Jurkat, Clone E6-1 (cell line): ENCODE data around the gene SLC17A7.
"Not testable (repeated sequence)": the region's sequence is repeated elsewhere in the genome, so short reads cannot be mapped to it uniquely, and the experiment has no call there.

Source experiments
- DNase-seq: peaks from one replicate; pipeline ENCODE4 v3.0.0-alpha.2; 2011; ENCODE audit warnings: low read depth, low spot score
- H3K4me3 ChIP-seq: 2 replicates; pipeline ENCODE4 v1.5.1; 2011; ENCODE audit warnings: mild to moderate bottlenecking, low read length, control low read depth, moderate library complexity

Gene SLC17A7

DNA sequence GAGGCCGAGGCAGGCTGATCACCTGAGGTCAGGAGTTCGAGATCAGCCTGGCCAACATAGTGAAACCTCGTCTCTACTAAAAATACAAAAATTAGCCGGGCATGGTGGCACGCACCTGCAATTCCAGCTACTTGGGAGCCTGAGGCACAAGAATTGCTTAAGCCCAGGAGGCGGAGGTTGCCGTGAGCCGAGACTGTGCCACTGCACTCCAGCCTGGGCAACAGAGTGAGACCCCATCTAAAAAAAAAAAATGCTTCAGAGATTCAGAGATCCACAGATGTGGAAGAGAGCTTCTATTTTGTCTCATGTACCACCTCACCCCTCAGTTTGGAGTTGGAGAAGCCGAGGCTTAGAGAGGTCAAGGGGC, 32.2 kb upstream of the SLC17A7 start:
- not testable (repeated sequence) for DNase-seq
- peak overlapping the region; percentile 62 for H3K4me3 ChIP-seq

DNA sequence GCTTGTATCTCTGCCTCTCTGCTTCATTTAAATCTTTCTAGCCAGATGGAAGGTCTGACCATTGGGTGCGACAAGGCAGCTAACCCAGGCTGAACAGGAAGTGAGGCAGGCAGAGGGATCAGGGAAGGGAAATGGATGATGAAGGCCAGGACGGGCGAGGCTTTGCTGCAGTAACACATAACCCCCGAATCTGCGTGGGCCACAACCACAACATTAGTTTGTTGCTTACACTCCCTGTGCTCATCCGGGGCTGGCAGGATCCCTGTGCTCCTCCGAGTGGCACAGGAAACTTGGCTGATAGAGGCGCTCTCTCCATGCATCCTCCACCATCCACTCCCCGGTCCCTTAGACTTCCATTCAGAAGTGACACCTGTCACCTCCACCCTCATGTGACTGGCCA, 31.6 kb upstream of the SLC17A7 start:
- no peak for DNase-seq
- no peak overlapping the region for H3K4me3 ChIP-seq

- no peak overlapping the region for H3K4me3 ChIP-seq
- DNase-seq = no peak
Measured at GRCh38 chr19:49470615-49470978, 29.3 kb upstream of the SLC17A7 start.

GRCh38 chr19:49469828-49470614, 28.7 kb upstream of the SLC17A7 start:
- DNase-seq = peak; percentile 58
- H3K4me3 ChIP-seq = no peak overlapping the region

- DNase-seq = peak; percentile 74
- no peak overlapping the region for H3K4me3 ChIP-seq
Measured at GRCh38 chr19:49468746-49469447, 27.6 kb upstream of the SLC17A7 start.

GRCh38 chr19:49468199-49468598, 26.9 kb upstream of the SLC17A7 start:
- no peak for DNase-seq
- no peak overlapping the region for H3K4me3 ChIP-seq

GRCh38 chr19:49465371-49465770, 24.0 kb upstream of the SLC17A7 start:
- DNase-seq = no peak

GRCh38 chr19:49463960-49464740, 22.8 kb upstream of the SLC17A7 start:
- no peak overlapping the region for H3K4me3 ChIP-seq
- no peak for DNase-seq

More at GRCh38 chr19:49465371-49465770, 24.0 kb upstream of the SLC17A7 start:
- no peak overlapping the region for H3K4me3 ChIP-seq

GRCh38 chr19:49462492-49462891, 21.2 kb upstream of the SLC17A7 start:
- no peak for DNase-seq
- H3K4me3 ChIP-seq = no peak overlapping the region

- no peak overlapping the region for H3K4me3 ChIP-seq
- no peak for DNase-seq
Measured at GRCh38 chr19:49461656-49462055, 20.3 kb upstream of the SLC17A7 start.

GRCh38 chr19:49461130-49461529, 19.8 kb upstream of the SLC17A7 start:
- H3K4me3 ChIP-seq, DNase-seq: not testable (repeated sequence)

DNA sequence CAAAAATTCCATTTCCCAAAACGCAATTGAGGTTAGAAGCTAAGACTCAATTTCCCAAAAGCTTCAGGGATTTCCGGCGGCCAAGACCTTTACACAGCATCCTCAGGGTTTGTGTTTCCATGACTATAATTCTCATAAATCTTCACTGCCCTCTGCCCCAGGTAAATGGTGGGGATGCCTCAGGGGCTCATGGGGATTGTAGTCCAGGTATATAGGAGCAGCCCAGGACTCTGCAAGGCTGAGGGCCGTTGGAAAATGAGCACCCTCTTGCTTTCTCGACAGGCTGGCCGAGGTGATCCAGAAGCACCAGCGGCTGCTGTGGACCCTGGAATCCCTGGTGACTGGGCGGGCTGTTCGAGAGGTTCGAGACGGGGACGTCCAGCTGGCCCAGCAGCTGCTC, 18.1 kb upstream of the SLC17A7 start:
- no peak for DNase-seq
- H3K4me3 ChIP-seq = no peak overlapping the region

DNA sequence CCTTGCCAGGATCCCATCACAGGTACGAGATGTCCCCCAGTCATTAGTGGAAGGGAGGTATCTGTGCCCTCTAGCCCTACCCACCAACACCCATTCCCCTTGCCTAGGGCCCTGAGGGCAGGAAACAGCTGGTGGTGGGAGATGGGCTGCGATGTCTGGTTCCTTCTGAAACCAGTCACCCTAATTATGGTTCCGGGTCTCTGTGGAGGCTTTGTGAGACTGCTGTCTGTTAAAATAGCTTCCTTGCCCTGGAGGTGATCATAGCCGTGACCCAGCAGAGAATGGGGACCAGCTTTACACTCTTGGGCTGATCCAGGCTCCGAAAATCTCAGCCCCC, 17.2 kb upstream of the SLC17A7 start:
- no peak for DNase-seq
- no peak overlapping the region for H3K4me3 ChIP-seq

DNA sequence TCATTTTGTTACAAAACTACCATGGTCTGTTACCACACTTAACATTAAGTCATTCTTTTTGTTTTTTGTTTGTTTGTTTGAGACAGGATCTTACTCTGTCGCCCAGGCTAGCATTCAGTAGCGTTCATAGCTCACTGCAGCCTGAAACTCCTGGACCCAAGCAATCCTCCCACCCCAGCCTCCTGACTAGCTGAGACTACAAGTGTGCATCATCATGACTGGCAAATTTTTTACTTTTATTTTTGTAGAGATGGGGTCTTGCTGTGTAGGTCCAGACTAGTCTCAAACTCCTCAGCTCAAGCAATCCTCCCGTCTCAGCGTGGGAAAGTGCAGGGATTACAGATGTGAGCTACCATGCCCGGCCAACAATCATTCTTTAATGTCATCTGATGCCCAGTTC, 15.0 kb upstream of the SLC17A7 start:
- H3K4me3 ChIP-seq = no peak overlapping the region
- no peak for DNase-seq

GRCh38 chr19:49455773-49456172, 14.4 kb upstream of the SLC17A7 start:
- DNase-seq = no peak
- no peak overlapping the region for H3K4me3 ChIP-seq

GRCh38 chr19:49453757-49454240, 12.5 kb upstream of the SLC17A7 start:
- no peak for DNase-seq
- peak overlapping the region; percentile 99 for H3K4me3 ChIP-seq

- DNase-seq = peak; percentile 96
- peak within 1 kb of the TSS; percentile 99 for H3K4me3 ChIP-seq
Measured at GRCh38 chr19:49453013-49453756, 11.9 kb upstream of the SLC17A7 start, which contains the start of gene ALDH16A1. Gene ALDH16A1 (plus strand): TSS chr19:49453225. CDS start chr19:49453332, 107 bp downstream.

- DNase-seq = peak; percentile 100
- peak within 1 kb of the TSS; percentile 99 for H3K4me3 ChIP-seq
Measured at GRCh38 chr19:49451430-49452181, 10.3 kb upstream of the SLC17A7 start, which contains the start of gene PIH1D1. Gene PIH1D1 (minus strand): TSS chr19:49451814. CDS start chr19:49451574, 240 bp downstream.
